Smooth muscle cell (in vitro differentiated cells): ENCODE measurements around the gene INTS3. TPM values are rescaled to one million over a fixed set of nuclear protein-coding genes. Genes with fewer than 3 reads are reported as not detected.
A peak's percentile ranks its signal among the peaks of the same experiment; 100 is the strongest.

Source experiments
- DNase-seq: peaks from one replicate; lab custom pipeline; 2025; ENCODE audit not compliant: unreplicated experiment; lab: John Stamatoyannopoulos, UW
- H2AFZ ChIP-seq: fragments of 200-600 bp; sonication (generic); 2 replicates; pipeline ENCODE4 v1.6.0; 2016; ENCODE audit warnings: antibody characterized with exemption, low read depth, mild to moderate bottlenecking
- H3F3A ChIP-seq: fragments of 200-600 bp; sonication (generic); 2 replicates; pipeline ENCODE4 v1.6.0; 2017; ENCODE audit warnings: antibody characterized with exemption, low read depth
- H3K27ac ChIP-seq: fragments of 200-600 bp; sonication (generic); 2 replicates; pipeline ENCODE4 v1.5.1; 2016; ENCODE audit warnings: low read depth, mild to moderate bottlenecking
- H3K27me3 ChIP-seq: fragments of 200-600 bp; sonication (generic); 2 replicates; pipeline ENCODE4 v1.6.1; 2016; ENCODE audit warnings: low read depth, mild to moderate bottlenecking
- H3K36me3 ChIP-seq: fragments of 200-600 bp; sonication (generic); 2 replicates; pipeline ENCODE4 v1.5.1; 2016; ENCODE audit warnings: low read depth
- H3K4me1 ChIP-seq: fragments of 200-600 bp; sonication (generic); 2 replicates; pipeline ENCODE4 v1.5.1; 2016; ENCODE audit warnings: low read depth
- H3K4me2 ChIP-seq: fragments of 200-600 bp; sonication (generic); 2 replicates; pipeline ENCODE4 v1.6.0; 2016; ENCODE audit warnings: mild to moderate bottlenecking
- H3K4me3 ChIP-seq: fragments of 200-600 bp; sonication (generic); 2 replicates; pipeline ENCODE4 v1.5.1; 2016; ENCODE audit warnings: mild to moderate bottlenecking
- H3K79me2 ChIP-seq: fragments of 200-600 bp; sonication (generic); 2 replicates; pipeline ENCODE4 v1.6.0; 2016; ENCODE audit warnings: low read depth, mild to moderate bottlenecking
- H3K9ac ChIP-seq: fragments of 200-600 bp; sonication (generic); 2 replicates; pipeline ENCODE4 v1.6.0; 2016; ENCODE audit warnings: low read depth
- H3K9me3 ChIP-seq: fragments of 200-600 bp; sonication (generic); replicated peaks from 2 replicates; pipeline ENCODE4 v1.5.1; 2016; ENCODE audit warnings: low read depth
- H4K20me1 ChIP-seq: fragments of 200-600 bp; sonication (generic); 2 replicates; pipeline ENCODE4 v1.6.0; 2016; ENCODE audit warnings: low read depth
- CTCF ChIP-seq: fragments of 200-600 bp; sonication (generic); IDR thresholded peaks from 2 replicates; pipeline ENCODE4 v1.5.1; 2017; ENCODE audit warnings: borderline replicate concordance, mild to moderate bottlenecking, antibody characterized with exemption; ENCODE audit not compliant: insufficient read depth, poor library complexity, severe bottlenecking
- WGBS: methylation state at CpG from one replicate; pipeline ENCODE4 v1.1.7; 2016; ENCODE audit warnings: low lambda C conversion rate; 5-methylcytosine and 5-hydroxymethylcytosine counted together
- polyA plus RNA-seq: library from polyadenylated mRNA; unstranded; fragments of >200 nt; fragmentation: Nextera tagmentation; extraction: Ambion mirVana; gene quantifications from 2 replicates; pipeline ENCODE4 v1.2.1, GENCODE V29; 2016
- total RNA-seq: library from RNA; depleted of rRNA; stranded (reverse); fragments of >200 nt; gene quantifications from 2 replicates; pipeline ENCODE4 v1.2.3, GENCODE V29; 2014

The INTS3 gene
- total and polyA plus RNA-seq, 2 experiments from 2014 or later: 22.3 to 33.6 TPM

GRCh38 chr1:153792631-153793041 lies 64.8 kb downstream of the INTS3 start:
- H4K20me1 ChIP-seq: no peaks in the 10 kb centered on the region
- H3K4me3 ChIP-seq: no peak overlapping the region
- no peaks in the 10 kb centered on the region for H3K9me3 ChIP-seq
- no peaks in the 10 kb centered on the region for H3K36me3 ChIP-seq
- no peak overlapping the region for H3K9ac ChIP-seq
- H3K27ac ChIP-seq: peak overlapping the region; percentile 98
- no peak for DNase-seq
- WGBS: 87% methylated on average over 11 of the region's 11 CpGs
- peaks cover 23% of the 10 kb centered on the region for H3K4me1 ChIP-seq
- H3K27me3 ChIP-seq: no peaks in the 10 kb centered on the region
- peaks cover 9% of the 10 kb centered on the region for H3K79me2 ChIP-seq
- TF ChIP-seq CTCF: no peak
- H2AFZ ChIP-seq: no peak overlapping the region
- peaks cover 9% of the 10 kb centered on the region for H3F3A ChIP-seq
- no peak overlapping the region for H3K4me2 ChIP-seq

- DNase-seq: no peak
- H3K4me3 ChIP-seq: no peak overlapping the region
- WGBS: 83% methylated on average over 8 of the region's 9 CpGs
- H3K27ac ChIP-seq: no peak overlapping the region
- no peak overlapping the region for H3K4me2 ChIP-seq
- peaks cover 9% of the 10 kb centered on the region for H3F3A ChIP-seq
- H2AFZ ChIP-seq: no peak overlapping the region
- no peaks in the 10 kb centered on the region for H3K9me3 ChIP-seq
- no peaks in the 10 kb centered on the region for H4K20me1 ChIP-seq
- H3K4me1 ChIP-seq: peaks cover 23% of the 10 kb centered on the region
- no peak overlapping the region for H3K9ac ChIP-seq
- H3K79me2 ChIP-seq: peaks cover 9% of the 10 kb centered on the region
- H3K36me3 ChIP-seq: no peaks in the 10 kb centered on the region
- no peak for TF ChIP-seq CTCF
- H3K27me3 ChIP-seq: no peaks in the 10 kb centered on the region
Measured at GRCh38 chr1:153793261-153793972, 65.6 kb downstream of the INTS3 start.

GRCh38 chr1:153793973-153794615 lies 66.2 kb downstream of the INTS3 start:
- peaks cover 5% of the 10 kb centered on the region for H3K79me2 ChIP-seq
- H3K9ac ChIP-seq: no peak overlapping the region
- H3K4me3 ChIP-seq: no peak overlapping the region
- no peak for DNase-seq
- WGBS: 93% methylated on average over 12 of the region's 12 CpGs
- no peaks in the 10 kb centered on the region for H3K36me3 ChIP-seq
- no peak overlapping the region for H3K27ac ChIP-seq
- no peaks in the 10 kb centered on the region for H4K20me1 ChIP-seq
- no peak overlapping the region for H3K4me2 ChIP-seq
- H3F3A ChIP-seq: peaks cover 9% of the 10 kb centered on the region
- no peaks in the 10 kb centered on the region for H3K27me3 ChIP-seq
- H3K9me3 ChIP-seq: no peaks in the 10 kb centered on the region
- no peak overlapping the region for H2AFZ ChIP-seq
- no peak for TF ChIP-seq CTCF
- peaks cover 23% of the 10 kb centered on the region for H3K4me1 ChIP-seq
